HEK293 (cell line): ENCODE data around the gene TRIM65.
A peak's percentile ranks its signal among the peaks of the same experiment; 100 is the strongest.

ENCODE experiments used
- CTCF ChIA-PET: fragments of 350-600 bp; formaldehyde crosslinking; extraction: SDS; loops from one replicate; lab custom pipeline; 2021; ENCODE audit warnings: antibody characterized with exemption; lab: Yijun Ruan, JAX
- POLR2A ChIA-PET: fragments of 300-600 bp; formaldehyde crosslinking; extraction: SDS; loops from one replicate; lab custom pipeline; 2020; ENCODE audit warnings: antibody characterized with exemption, inconsistent platforms; lab: Yijun Ruan, JAX
- H3K27ac ChIP-seq: fragments of 200-500 bp; sonication (Bioruptor generic); 2 replicates; pipeline ENCODE4 v1.5.1; 2014; ENCODE audit warnings: low read depth, low read length, control low read depth, inconsistent platforms; ENCODE audit errors: extremely low read depth
- H3K36me3 ChIP-seq, 2 experiments: fragments of 200-500 bp in 1 of 2; sonication (Bioruptor generic) in 1 of 2; 1 replicate in 1 of 2; 2 replicates in 1 of 2; pipeline ENCODE4 v1.5.1; 2014 to 2017; ENCODE audit warnings: inconsistent platforms in 2 of 2, low read length in 2 of 2; ENCODE audit not compliant: control insufficient read depth in 2 of 2, insufficient read depth in 1 of 2
- H3K4me1 ChIP-seq: fragments of 200-500 bp; sonication (Bioruptor generic); 2 replicates; pipeline ENCODE4 v1.5.1; 2014; ENCODE audit warnings: mild to moderate bottlenecking, low read length, inconsistent platforms; ENCODE audit not compliant: control insufficient read depth, insufficient read depth
- H3K4me3 ChIP-seq: 2 replicates; pipeline ENCODE4 v1.5.1; 2011; ENCODE audit warnings: low read depth, mild to moderate bottlenecking, control low read depth, low read length, moderate library complexity
- H3K9me3 ChIP-seq: fragments of 200-500 bp; sonication (Bioruptor generic); 2 replicates; pipeline ENCODE4 v1.5.1; 2014; ENCODE audit warnings: low read depth, low read length, inconsistent platforms; ENCODE audit not compliant: control insufficient read depth, insufficient read depth
- BCL11A ChIP-seq: fragments of 450-650 bp; formaldehyde crosslinking; IDR thresholded peaks from 2 replicates; pipeline ENCODE4 v1.5.1; 2016; ENCODE audit warnings: low read depth, missing biosample characterization, missing genetic modification characterization
- KLF7 ChIP-seq: fragments of 450-650 bp; formaldehyde crosslinking; IDR thresholded peaks from 2 replicates; pipeline ENCODE4 v1.5.1; 2016; ENCODE audit warnings: missing biosample characterization, missing genetic modification characterization, borderline replicate concordance
- KLF9 ChIP-seq: fragments of 450-650 bp; formaldehyde crosslinking; IDR thresholded peaks from 2 replicates; pipeline ENCODE4 v1.5.1; 2016; ENCODE audit warnings: missing biosample characterization, missing genetic modification characterization, low read depth
- WT1 ChIP-seq: fragments of 450-650 bp; formaldehyde crosslinking; IDR thresholded peaks from 2 replicates; pipeline ENCODE4 v1.5.1; 2016; ENCODE audit warnings: missing biosample characterization, missing genetic modification characterization
- ZEB2 ChIP-seq: fragments of 450-650 bp; formaldehyde crosslinking; IDR thresholded peaks from 2 replicates; pipeline ENCODE4 v1.5.1; 2016; ENCODE audit warnings: missing biosample characterization, missing genetic modification characterization
- ZFHX2 ChIP-seq: fragments of 450-650 bp; formaldehyde crosslinking; conservative IDR thresholded peaks from 2 replicates; pipeline ENCODE4 v1.5.1; 2016; ENCODE audit warnings: missing biosample characterization, missing genetic modification characterization
- ZNF121 ChIP-seq: fragments of 450-650 bp; formaldehyde crosslinking; IDR thresholded peaks from 2 replicates; pipeline ENCODE4 v1.5.1; 2016; ENCODE audit warnings: missing biosample characterization, missing genetic modification characterization
- ZNF157 ChIP-seq: fragments of 450-650 bp; formaldehyde crosslinking; IDR thresholded peaks from 2 replicates; pipeline ENCODE4 v1.5.1; 2016; ENCODE audit warnings: missing biosample characterization, missing genetic modification characterization
- ZNF223 ChIP-seq: fragments of 450-650 bp; formaldehyde crosslinking; IDR thresholded peaks from 2 replicates; pipeline ENCODE4 v1.5.1; 2016; ENCODE audit warnings: missing biosample characterization, missing genetic modification characterization
- ZNF302 ChIP-seq: fragments of 450-650 bp; formaldehyde crosslinking; IDR thresholded peaks from 2 replicates; pipeline ENCODE4 v1.5.1; 2016; ENCODE audit warnings: missing biosample characterization, missing genetic modification characterization, low read depth
- ZNF354C ChIP-seq: fragments of 450-650 bp; formaldehyde crosslinking; IDR thresholded peaks from 2 replicates; pipeline ENCODE4 v1.5.1; 2016; ENCODE audit warnings: missing biosample characterization, missing genetic modification characterization, low read depth, borderline replicate concordance
- ZNF404 ChIP-seq: fragments of 450-650 bp; formaldehyde crosslinking; IDR thresholded peaks from 2 replicates; pipeline ENCODE4 v1.5.1; 2017; ENCODE audit warnings: missing biosample characterization, missing genetic modification characterization
- ZNF510 ChIP-seq: fragments of 450-650 bp; formaldehyde crosslinking; IDR thresholded peaks from 2 replicates; pipeline ENCODE4 v1.5.1; 2018; ENCODE audit warnings: mild to moderate bottlenecking, missing genetic modification characterization, missing biosample characterization; ENCODE audit not compliant: insufficient replicate concordance
- ZNF626 ChIP-seq: fragments of 450-650 bp; sonication (Bioruptor Pico); formaldehyde crosslinking; IDR thresholded peaks from 2 replicates; pipeline ENCODE4 v1.5.1; 2018; ENCODE audit warnings: missing biosample characterization, missing genetic modification characterization, inconsistent platforms
- ZNF677 ChIP-seq: fragments of 450-650 bp; IDR thresholded peaks from 2 replicates; pipeline ENCODE4 v1.5.0; 2018; ENCODE audit warnings: missing biosample characterization, mild to moderate bottlenecking, missing genetic modification characterization, moderate library complexity
- TF ChIP-seq, protein P1 (sequence below): fragments of 450-650 bp; formaldehyde crosslinking; IDR thresholded peaks from 2 replicates; pipeline ENCODE4 v1.5.1; 2016; ENCODE audit warnings: missing biosample characterization, missing genetic modification characterization
- TF ChIP-seq, protein P2 (sequence below): fragments of 450-650 bp; formaldehyde crosslinking; IDR thresholded peaks from 2 replicates; pipeline ENCODE4 v1.5.1; 2017; ENCODE audit warnings: missing biosample characterization, missing genetic modification characterization
- TF ChIP-seq, protein P3 (sequence below): IDR thresholded peaks from 2 replicates; pipeline ENCODE4 v1.6.1; 2011; ENCODE audit warnings: mild to moderate bottlenecking, low read depth, low read length, borderline replicate concordance
- TF ChIP-seq, protein P4 (sequence below): fragments of 450-650 bp; formaldehyde crosslinking; IDR thresholded peaks from 2 replicates; pipeline ENCODE4 v1.5.1; 2016; ENCODE audit warnings: missing biosample characterization, missing genetic modification characterization

TRIM65 gene

DNA sequence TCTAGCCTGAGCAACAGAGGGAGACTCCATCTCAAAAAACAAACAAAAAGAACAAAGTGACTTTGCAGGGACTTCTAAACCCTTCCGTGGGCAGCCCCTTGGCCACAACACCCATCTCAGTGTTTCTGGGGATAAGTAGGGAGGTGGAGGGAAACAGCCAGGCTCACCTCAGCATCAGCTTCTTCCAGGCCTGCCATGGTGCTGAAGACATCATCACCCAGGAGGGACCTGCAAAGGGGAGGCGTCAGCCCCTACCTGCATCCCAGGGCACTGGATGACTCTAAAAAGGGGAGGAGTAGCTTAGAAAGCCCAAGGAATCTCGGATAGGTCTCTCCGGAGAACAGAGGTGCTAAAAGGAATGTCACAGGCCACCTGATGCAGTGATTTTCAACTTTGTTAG is 34.3 kb upstream of the TRIM65 start:
- POLR2A ChIA-PET = interaction anchor here (0.6 to 0.8 kb wide), 2 partner anchors 46 to 95 kb away, joined by 3 to 4 read pairs; no protein-coding TSS in a partner anchor
- Histone ChIP-seq H3K27ac (no peak overlapping the region), H3K9me3 (no peaks in the 10 kb centered on the region), H3K4me1 (no peaks in the 10 kb centered on the region), H3K36me3 (peaks cover 15 to 58% of the 10 kb centered on the region in 2 experiments; a peak in 2 of 3 replicates), H3K4me3 (no peak overlapping the region)
- CTCF ChIA-PET = interaction anchor here (1.2 to 2.1 kb wide), 2 partner anchors 11 to 26 kb away, joined by 3 to 6 read pairs; partner anchors contain the start of gene MRPL38
- TF ChIP-seq ZNF404 (tag by site-specific recombination) (no peak), ZNF354C (tag by site-specific recombination) (no peak), ZNF626 (tag by site-specific recombination) (no peak), KLF7 (tag by site-specific recombination) (no peak), ZNF302 (no peak), WT1 (tag by site-specific recombination) (no peak), BCL11A (tag by site-specific recombination) (no peak), ZEB2 (tag by site-specific recombination) (no peak), ZNF510 (tag by site-specific recombination) (no peak), ZNF157 (tag by site-specific recombination) (no peak), ZNF677 (no peak), ZNF121 (no peak), ZNF223 (tag by site-specific recombination) (no peak), KLF9 (tag by site-specific recombination) (no peak)
- TF ChIP-seq, protein P1, sequence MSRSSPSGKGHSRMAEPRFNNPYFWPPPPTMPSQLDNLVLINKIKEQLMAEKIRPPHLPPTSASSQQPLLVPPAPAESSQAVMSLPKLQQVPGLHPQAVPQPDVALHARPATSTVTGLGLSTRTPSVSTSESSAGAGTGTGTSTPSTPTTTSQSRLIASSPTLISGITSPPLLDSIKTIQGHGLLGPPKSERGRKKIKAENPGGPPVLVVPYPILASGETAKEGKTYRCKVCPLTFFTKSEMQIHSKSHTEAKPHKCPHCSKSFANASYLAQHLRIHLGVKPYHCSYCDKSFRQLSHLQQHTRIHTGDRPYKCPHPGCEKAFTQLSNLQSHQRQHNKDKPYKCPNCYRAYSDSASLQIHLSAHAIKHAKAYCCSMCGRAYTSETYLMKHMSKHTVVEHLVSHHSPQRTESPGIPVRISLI (tag by site-specific recombination) = no peak
- TF ChIP-seq, protein P2, sequence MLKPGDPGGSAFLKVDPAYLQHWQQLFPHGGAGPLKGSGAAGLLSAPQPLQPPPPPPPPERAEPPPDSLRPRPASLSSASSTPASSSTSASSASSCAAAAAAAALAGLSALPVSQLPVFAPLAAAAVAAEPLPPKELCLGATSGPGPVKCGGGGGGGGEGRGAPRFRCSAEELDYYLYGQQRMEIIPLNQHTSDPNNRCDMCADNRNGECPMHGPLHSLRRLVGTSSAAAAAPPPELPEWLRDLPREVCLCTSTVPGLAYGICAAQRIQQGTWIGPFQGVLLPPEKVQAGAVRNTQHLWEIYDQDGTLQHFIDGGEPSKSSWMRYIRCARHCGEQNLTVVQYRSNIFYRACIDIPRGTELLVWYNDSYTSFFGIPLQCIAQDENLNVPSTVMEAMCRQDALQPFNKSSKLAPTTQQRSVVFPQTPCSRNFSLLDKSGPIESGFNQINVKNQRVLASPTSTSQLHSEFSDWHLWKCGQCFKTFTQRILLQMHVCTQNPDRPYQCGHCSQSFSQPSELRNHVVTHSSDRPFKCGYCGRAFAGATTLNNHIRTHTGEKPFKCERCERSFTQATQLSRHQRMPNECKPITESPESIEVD (tag by site-specific recombination) = no peak
- TF ChIP-seq, protein P3, sequence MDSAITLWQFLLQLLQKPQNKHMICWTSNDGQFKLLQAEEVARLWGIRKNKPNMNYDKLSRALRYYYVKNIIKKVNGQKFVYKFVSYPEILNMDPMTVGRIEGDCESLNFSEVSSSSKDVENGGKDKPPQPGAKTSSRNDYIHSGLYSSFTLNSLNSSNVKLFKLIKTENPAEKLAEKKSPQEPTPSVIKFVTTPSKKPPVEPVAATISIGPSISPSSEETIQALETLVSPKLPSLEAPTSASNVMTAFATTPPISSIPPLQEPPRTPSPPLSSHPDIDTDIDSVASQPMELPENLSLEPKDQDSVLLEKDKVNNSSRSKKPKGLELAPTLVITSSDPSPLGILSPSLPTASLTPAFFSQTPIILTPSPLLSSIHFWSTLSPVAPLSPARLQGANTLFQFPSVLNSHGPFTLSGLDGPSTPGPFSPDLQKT = no peak

DNA sequence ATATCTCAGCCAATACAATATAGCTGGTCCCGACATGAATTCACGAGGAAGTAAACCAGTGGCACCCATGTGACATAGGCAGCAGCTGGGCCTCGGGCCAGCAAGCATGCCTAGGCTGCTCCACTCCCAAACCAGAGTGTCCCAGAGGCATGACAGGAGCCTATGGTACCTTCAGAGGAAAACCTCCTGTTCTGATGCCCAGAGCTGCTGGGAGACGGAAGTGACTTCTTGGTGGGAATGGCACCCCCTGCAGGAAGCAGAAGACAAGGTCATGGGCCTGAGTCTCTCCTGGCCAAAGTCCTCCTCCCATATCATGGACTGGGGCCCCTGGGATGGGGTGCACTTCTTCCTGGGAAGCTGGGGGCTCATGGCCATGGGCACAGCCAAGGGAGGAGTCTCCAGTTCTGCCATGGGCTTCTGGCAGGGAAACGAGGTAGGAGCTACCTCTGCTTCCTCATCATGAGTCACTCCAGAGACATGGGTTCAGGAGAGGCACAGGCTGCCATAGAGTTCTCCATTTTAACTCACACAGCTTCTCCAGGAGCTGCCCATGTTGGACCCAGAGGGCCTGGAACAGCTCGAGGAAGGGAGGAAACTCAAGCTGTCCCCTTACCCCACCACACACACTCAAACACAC is 30.7 kb upstream of the TRIM65 start:
- Histone ChIP-seq H3K4me3 (no peak overlapping the region), H3K27ac (no peak overlapping the region), H3K9me3 (no peaks in the 10 kb centered on the region), H3K36me3 (peaks cover 9 to 77% of the 10 kb centered on the region in 2 experiments; a peak in 2 of 3 replicates), H3K4me1 (no peaks in the 10 kb centered on the region)
- ChIA-PET CTCF (interaction anchor here (0.6 to 3.7 kb wide), 19 partner anchors 9 to 603 kb away, joined by 3 to 47 read pairs (median 4); partner anchors contain the start of genes CDK3, FBF1 and MRPL38), POLR2A (interaction anchor here (0.5 to 3.9 kb wide), 2 partner anchors 14 to 159 kb away, joined by 3 to 20 read pairs; partner anchors contain the start of gene FBF1)
- TF ChIP-seq, protein P4, sequence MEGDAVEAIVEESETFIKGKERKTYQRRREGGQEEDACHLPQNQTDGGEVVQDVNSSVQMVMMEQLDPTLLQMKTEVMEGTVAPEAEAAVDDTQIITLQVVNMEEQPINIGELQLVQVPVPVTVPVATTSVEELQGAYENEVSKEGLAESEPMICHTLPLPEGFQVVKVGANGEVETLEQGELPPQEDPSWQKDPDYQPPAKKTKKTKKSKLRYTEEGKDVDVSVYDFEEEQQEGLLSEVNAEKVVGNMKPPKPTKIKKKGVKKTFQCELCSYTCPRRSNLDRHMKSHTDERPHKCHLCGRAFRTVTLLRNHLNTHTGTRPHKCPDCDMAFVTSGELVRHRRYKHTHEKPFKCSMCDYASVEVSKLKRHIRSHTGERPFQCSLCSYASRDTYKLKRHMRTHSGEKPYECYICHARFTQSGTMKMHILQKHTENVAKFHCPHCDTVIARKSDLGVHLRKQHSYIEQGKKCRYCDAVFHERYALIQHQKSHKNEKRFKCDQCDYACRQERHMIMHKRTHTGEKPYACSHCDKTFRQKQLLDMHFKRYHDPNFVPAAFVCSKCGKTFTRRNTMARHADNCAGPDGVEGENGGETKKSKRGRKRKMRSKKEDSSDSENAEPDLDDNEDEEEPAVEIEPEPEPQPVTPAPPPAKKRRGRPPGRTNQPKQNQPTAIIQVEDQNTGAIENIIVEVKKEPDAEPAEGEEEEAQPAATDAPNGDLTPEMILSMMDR = peak; percentile 15; the same call in 1 of the 2 replicates
- TF ChIP-seq ZFHX2 (tag by site-specific recombination) = no peak
